Measurements from ENCODE around the gene IL1RAPL2.
"Not testable (repeated sequence)": the region's sequence is repeated elsewhere in the genome, so short reads cannot be mapped to it uniquely, and the experiment has no call there.

The IL1RAPL2 gene

GRCh38 chrX:104565791-104566680 is at the start of gene IL1RAPL2:
IL1RAPL2 (plus strand) TSS chrX:104566199.
- peak; percentile 3 for DNase-seq (ENCODE audit: low read depth)

- DNase-seq (ENCODE audit: low read depth), result no peak
These were observed 43.6 kb upstream of the IL1RAPL2 start for GRCh38 chrX:104522386-104522785.

- no peak for DNase-seq (ENCODE audit: low read depth)
These were observed 42.1 kb upstream of the IL1RAPL2 start for GRCh38 chrX:104523858-104524257.

DNA sequence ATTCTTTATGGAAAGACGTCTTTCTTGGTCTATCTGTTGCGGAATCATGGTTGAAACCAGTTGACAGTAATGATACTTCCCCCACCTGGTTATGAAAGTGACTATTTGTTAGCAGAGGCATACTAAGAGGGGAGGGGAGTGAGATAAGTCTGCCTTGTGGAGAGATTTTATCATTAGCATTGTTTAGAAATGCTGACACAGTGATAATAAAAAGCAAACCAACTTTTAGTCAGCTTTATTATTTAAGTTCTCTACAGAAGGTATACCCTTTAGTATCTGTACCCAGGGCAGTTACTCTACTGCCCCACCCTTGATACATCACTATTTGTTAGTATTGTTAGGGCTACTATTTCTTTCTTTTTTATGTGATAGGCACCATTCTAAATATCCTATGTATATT is 26.9 kb upstream of the IL1RAPL2 start:
- no peak for DNase-seq (ENCODE audit: low read depth)

DNA sequence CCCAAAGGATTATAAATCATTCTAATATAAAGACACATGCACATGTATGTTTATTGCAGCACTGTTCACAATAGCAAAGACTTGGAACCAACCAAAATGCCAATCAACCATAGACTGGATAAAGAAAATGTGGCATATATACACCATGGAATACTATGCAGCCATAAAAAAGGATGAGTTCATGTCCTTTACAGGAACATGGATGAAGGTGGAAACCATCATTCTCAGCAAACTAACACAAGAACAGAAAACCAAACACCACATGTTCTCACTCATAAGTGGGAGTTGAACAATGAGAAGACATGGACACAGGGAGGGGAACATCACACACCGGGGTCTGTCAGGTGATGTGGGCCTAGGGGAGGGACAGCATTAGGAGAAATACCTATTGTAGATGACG is 23.6 kb upstream of the IL1RAPL2 start:
- DNase-seq (ENCODE audit: low read depth), result not testable (repeated sequence)

GRCh38 chrX:104564335-104564734 is 1.7 kb upstream of the IL1RAPL2 start:
- DNase-seq (ENCODE audit: low read depth), result no peak

GRCh38 chrX:104564921-104565703 is 887 bp upstream of the IL1RAPL2 start:
- DNase-seq (ENCODE audit: low read depth), result no peak

GRCh38 chrX:104566681-104567501 is 892 bp downstream of the IL1RAPL2 start:
- no peak for DNase-seq (ENCODE audit: low read depth)

DNA sequence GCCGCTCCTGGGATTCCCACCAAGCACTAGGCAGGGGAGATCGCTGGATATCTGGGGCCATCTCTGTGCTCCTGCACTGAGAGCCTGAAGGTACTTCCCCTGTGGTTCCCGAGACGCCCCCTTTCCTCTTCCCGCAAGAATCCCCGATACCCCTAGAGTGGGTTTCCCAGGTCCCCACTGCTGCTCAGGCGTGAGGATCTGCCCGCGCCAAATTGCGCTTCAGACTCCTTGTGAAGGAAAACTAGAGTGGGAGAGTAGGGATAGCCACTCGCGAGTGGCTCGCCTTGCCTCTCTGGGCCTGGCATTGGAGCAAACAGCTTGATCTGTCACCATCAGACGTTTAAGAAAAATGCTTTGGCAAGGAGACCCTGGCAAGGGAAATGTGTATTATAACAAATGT is 1.5 kb downstream of the IL1RAPL2 start:
- DNase-seq (ENCODE audit: low read depth), result no peak

DNA sequence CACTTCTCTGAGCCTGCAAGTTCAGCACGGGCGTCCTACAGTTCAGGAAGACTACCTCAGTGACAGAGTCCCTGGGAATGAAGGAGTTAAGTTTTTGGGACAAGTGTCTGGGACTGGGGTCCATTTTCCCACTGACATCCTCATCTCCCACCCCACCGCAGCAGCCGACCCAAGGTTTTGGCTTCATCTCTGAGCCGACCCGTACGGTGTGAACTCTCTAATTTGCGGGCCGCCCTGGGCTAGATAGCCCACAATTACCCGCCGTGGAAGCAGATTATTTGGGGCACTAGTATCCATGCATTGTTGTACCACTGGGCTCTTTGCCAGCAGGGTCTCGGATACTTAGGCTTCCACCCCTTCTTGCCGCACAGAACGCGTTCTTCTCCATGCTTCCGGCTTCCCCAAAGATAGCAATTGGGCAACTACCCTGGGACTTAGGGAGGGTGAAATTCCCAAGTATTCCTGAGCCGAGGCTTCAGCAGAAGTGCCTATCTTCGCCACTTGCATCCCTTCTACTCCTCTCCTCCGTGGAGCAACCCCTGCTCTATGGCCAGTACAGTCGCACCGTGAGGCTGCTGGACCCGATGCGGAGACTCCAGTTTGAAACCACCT is 2.4 kb downstream of the IL1RAPL2 start:
- no peak for DNase-seq (ENCODE audit: low read depth)

DNA sequence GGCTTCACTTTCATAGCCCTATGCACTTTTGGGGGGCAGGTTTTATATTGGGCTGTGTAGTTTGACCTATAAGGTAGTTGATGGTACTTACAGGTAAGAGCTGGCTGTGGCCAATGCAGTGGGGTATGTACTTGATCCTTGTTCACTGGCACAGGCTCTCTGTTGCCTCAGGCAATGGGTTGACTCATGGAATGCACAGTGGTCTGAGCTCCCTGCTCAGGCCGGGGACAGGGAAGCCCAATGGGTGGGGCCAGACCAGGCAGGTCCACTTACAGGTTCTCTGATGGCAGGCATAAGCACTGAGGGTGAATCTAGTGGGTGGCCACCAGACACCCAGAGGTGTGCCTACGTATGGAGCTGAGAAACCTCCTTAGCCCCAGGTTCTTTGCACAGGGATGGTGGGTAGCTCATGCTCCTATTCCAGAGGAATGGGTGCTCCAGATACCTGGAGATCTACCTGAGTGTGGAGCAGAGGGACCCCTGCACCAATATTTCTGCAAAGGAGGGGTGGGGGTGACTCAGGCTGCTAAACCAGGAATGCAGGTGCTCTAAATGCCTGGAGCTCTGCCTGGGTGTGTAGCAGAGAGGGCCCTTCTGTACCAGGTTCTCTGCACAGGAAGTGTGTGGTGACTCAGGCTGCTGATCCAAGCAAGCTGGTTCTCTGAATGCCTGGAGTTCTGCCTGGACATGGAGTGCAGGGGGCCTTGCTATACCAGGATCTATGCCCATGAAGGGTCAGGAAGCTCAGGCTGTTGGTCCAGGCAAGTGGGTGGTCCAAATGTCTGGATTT is 52.3 kb downstream of the IL1RAPL2 start:
- DNase-seq (ENCODE audit: low read depth), result no peak

GRCh38 chrX:104621781-104622180 is 55.8 kb downstream of the IL1RAPL2 start:
- DNase-seq (ENCODE audit: low read depth), result no peak

GRCh38 chrX:104641176-104641575 is 75.2 kb downstream of the IL1RAPL2 start:
- DNase-seq (ENCODE audit: low read depth), result no peak

DNA sequence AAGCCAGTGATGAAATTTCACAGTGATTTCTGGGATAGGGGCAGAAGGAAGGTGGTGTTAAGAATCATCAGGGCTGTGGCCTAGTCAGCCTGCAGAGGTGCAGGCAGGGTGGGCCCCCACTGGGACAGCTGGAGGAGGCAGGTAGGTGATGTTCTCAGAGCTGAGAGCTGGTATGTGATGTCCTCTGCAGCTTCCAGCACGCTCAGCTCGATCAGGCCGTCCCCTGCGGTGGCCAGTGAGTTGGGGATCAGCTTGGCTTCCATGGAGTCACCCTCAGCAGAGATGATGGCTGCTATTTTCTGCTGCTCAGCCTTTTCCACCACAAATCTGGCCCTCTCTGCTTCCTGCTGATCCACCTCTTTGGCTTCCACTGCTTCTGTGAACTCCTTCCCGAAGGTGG is 81.1 kb downstream of the IL1RAPL2 start:
- DNase-seq (ENCODE audit: low read depth), result no peak

GRCh38 chrX:104659005-104659744 is 93.2 kb downstream of the IL1RAPL2 start:
- DNase-seq (ENCODE audit: low read depth), result no peak

GRCh38 chrX:104660092-104660491 is 94.1 kb downstream of the IL1RAPL2 start:
- no peak for DNase-seq (ENCODE audit: low read depth)

GRCh38 chrX:104662694-104663093 is 96.7 kb downstream of the IL1RAPL2 start:
- no peak for DNase-seq (ENCODE audit: low read depth)

DNA sequence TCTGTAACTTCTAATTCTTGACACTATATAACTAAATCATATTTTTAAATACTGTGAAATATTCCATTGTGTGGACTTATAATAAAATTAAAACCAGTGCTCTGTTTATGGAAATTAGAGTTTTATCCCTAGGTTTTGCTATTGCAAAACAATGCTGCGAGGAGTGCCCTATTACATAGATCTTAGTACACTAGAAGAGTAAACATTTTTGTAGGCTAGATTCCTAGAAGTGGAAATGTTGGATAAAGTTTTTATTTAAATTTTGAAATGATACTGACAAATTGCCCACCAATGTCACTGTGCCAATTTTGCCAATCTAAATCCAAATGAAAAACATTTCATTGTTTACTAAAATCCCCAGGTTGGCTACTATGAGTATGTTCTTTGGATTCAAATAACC is 99.7 kb downstream of the IL1RAPL2 start:
- DNase-seq (ENCODE audit: low read depth), result no peak

GRCh38 chrX:104668550-104668949 is 102.6 kb downstream of the IL1RAPL2 start:
- no peak for DNase-seq (ENCODE audit: low read depth)

DNA sequence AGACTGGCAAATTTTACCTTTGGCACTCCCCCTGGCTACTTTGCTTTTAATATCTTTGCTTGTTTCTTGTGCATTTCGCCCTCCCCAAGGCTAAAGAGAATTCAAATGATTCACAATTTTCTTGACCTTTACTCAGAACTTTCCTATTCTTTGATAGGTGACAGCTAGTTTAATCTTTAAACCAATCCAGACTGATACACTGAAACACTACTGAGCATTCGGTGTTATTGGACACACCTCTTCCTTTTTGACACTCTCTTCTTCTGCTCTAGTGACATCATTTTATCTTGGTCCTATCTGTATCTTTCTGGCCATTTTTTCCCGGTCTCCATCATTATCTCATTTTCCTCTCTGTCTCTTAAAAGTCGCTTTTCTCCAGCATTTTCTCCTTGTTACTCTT is 103.1 kb downstream of the IL1RAPL2 start:
- no peak for DNase-seq (ENCODE audit: low read depth)

Data from activated T-cell treated with anti-CD3 and anti-CD28 coated beads for 48 hours (primary cell).